Occipital lobe (tissue), 2 donors: Measurements from ENCODE around the gene CELF4. TPM values are rescaled to one million over a fixed set of nuclear protein-coding genes. Genes with fewer than 3 reads are reported as not detected.

Experiments used
- DNase-seq: peaks from one replicate; lab custom pipeline; 2025; lab: John Stamatoyannopoulos, UW
- total RNA-seq: library from RNA; depleted of rRNA; stranded (reverse); fragments of >200 nt; gene quantifications from one replicate; pipeline ENCODE4 v1.2.3, GENCODE V29; 2014

CELF4 gene
- total RNA-seq, 1 donor from 2014 or later, result 60.7 TPM

GRCh38 chr18:37527395-37527794 is 38.2 kb downstream of the CELF4 start:
- DNase-seq, result no peak

GRCh38 chr18:37525262-37525585 is 40.4 kb downstream of the CELF4 start:
- no peak for DNase-seq

GRCh38 chr18:37524498-37525261 is 40.9 kb downstream of the CELF4 start:
- DNase-seq, result no peak

- no peak for DNase-seq
These were observed 41.5 kb downstream of the CELF4 start for GRCh38 chr18:37524139-37524497.

GRCh38 chr18:37521510-37522465 is 43.8 kb downstream of the CELF4 start:
- DNase-seq, result no peak

GRCh38 chr18:37520508-37520907 is 45.1 kb downstream of the CELF4 start:
- no peak for DNase-seq

GRCh38 chr18:37519510-37520135 is 46.0 kb downstream of the CELF4 start:
- no peak for DNase-seq

GRCh38 chr18:37516361-37516853 is 49.2 kb downstream of the CELF4 start:
- DNase-seq, result no peak

GRCh38 chr18:37514953-37515352 is 50.6 kb downstream of the CELF4 start:
- no peak for DNase-seq

- no peak for DNase-seq
These were observed 53.2 kb downstream of the CELF4 start for GRCh38 chr18:37512400-37512799.

GRCh38 chr18:37511721-37512298 is 53.8 kb downstream of the CELF4 start:
- DNase-seq, result no peak

- DNase-seq, result no peak
These were observed 56.0 kb downstream of the CELF4 start for GRCh38 chr18:37509600-37509999.

- DNase-seq, result no peak
These were observed 57.4 kb downstream of the CELF4 start for GRCh38 chr18:37508207-37508606.

- no peak for DNase-seq
These were observed 58.4 kb downstream of the CELF4 start for GRCh38 chr18:37507239-37507638.

GRCh38 chr18:37506001-37506400 is 59.6 kb downstream of the CELF4 start:
- DNase-seq, result no peak

- DNase-seq, result no peak
These were observed 60.3 kb downstream of the CELF4 start for GRCh38 chr18:37505321-37505720.

- no peak for DNase-seq
These were observed 63.0 kb downstream of the CELF4 start for GRCh38 chr18:37502601-37503000.

GRCh38 chr18:37502036-37502435 is 63.6 kb downstream of the CELF4 start:
- peak; percentile 23 for DNase-seq

GRCh38 chr18:37501136-37501535 is 64.5 kb downstream of the CELF4 start:
- DNase-seq, result no peak

- DNase-seq, result no peak
These were observed 65.7 kb downstream of the CELF4 start for GRCh38 chr18:37499913-37500312.

- no peak for DNase-seq
These were observed 66.6 kb downstream of the CELF4 start for GRCh38 chr18:37499044-37499443.
